ENCODE data around the gene ZNF205. TPM values are rescaled to one million over a fixed set of nuclear protein-coding genes. Genes with fewer than 3 reads are reported as not detected.

The ZNF205 gene
- total and polyA plus RNA-seq, 9 of the 15 experiments (the other 6 are each of a cell fraction or from before 2014, with no cell fraction given): 2.4 to 11.8 (median 5.1) TPM; not detected in 2

DNA sequence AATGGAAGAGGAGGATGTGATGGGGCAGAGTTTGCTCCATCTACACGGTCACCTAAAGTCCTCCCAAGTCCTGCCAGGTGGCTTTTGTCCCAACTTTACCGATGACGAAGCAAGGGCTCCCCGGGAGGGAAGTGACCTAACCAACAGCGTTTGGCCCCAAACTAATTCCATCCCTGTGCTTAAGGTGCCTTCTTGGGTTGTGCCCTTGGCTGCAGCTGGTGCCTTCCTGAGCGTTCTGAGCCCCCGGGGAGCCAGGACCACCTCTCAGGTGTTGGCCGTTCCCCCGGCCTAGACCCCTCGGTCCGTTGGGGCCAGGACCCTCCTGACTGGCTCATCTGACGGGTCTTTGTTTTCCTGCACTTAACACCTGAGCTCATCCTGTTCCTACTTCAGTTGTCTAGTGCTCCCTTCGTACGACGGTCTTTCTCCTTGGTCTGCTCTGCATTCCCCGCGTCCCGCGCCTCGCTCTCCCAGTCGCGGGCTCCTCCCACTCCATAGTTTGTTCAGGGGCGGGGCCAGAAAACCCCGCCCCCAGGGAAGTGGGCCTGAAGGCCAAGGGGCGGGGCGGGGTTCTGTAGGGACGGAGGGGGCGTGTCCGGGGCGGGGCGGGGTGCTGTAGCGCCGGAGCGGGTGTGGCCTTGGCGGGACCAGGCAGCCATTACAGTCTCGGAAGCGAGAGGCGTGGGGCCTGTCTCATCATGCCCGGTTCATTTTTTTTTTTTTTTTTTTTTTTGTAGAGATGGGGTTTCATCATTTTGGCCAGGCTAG lies 12.5 kb upstream of the ZNF205 start (continued):
- TF ChIP-seq, protein P1, sequence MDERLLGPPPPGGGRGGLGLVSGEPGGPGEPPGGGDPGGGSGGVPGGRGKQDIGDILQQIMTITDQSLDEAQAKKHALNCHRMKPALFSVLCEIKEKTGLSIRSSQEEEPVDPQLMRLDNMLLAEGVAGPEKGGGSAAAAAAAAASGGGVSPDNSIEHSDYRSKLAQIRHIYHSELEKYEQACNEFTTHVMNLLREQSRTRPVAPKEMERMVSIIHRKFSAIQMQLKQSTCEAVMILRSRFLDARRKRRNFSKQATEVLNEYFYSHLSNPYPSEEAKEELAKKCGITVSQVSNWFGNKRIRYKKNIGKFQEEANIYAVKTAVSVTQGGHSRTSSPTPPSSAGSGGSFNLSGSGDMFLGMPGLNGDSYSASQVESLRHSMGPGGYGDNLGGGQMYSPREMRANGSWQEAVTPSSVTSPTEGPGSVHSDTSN (CRISPR knock-in tag; IDR thresholded peaks at IDR 0.05; ENCODE audit: low read depth): no peak
- TF ChIP-seq, protein P1 (tag; conservative IDR thresholded peaks at IDR 0.05; ENCODE audit: low read depth): no peak
- TF ChIP-seq ZNF384 (IDR thresholded peaks at IDR 0.05; ENCODE audit: low read depth, low read length): peak; percentile 88
- TF ChIP-seq ZBTB7A (IDR thresholded peaks at IDR 0.05; ENCODE audit: borderline replicate concordance, control insufficient read depth, low read depth, low read length): peak; percentile 49; the same call in 1 of the 2 replicates
- TF ChIP-seq ETV6 (IDR thresholded peaks at IDR 0.05; ENCODE audit: borderline replicate concordance in 1 of 2, low read depth in 2 of 2, low read length in 1 of 2): no peak
- 0 out of 2 replicates have a peak, but pooled peaks have one; percentile 17 for TF ChIP-seq ETV6 (CRISPR knock-in tag; IDR thresholded peaks at IDR 0.05; ENCODE audit: borderline replicate concordance)
- TF ChIP-seq ZFX (CRISPR knock-in tag; IDR thresholded peaks at IDR 0.05): peak; percentile 43; the same call in 1 of the 2 replicates
- TF ChIP-seq, protein P2, sequence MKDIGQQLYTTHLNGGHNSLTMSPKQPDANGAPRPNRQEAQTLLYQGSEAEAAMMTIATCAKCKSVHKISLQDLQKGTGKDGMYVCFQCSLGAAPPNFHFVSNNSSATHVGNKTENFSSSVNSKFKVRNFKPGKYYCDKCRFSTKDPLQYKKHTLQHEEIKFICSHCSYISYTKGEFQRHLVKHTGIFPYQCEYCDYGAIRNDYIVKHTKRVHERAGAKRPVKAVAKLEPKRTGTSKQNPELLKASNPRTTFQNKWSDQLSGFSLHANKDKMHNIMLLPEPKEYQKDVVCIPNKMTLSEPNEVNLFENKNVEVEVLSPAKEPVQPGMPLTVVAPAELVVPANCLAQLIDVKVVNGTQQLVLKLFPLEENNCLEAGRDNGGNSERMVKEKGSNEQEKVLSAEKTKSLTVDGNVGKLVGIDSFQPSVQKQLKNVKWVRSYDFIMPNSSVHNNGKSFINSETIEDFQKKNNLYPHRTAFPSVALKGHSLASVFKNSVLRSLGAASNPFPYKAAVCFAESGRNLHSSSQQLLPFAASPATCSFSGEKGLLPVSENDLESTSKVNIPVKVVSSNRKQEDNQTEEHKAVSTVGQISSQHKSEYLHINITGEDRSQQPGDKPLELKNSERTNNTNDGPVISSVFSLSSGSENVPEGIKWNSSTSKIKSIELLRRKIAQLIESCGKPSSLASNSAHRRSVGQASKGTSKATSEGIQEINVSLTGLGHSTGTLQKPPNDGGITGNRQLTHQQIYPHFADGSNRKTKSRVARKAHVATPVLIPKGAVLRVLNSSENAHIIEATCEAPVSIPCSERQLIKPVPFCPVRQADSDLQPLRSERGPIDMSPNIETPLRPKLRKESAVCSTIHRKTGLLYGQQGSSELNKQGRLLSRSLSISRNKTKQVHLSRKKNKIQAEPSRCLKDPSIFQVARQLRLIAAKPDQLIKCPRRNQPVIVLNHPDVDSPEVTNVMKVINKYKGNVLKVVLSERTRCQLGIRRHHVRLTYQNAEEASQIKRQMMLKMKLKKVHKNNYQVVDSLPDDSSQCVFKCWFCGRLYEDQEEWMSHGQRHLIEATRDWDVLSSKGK (CRISPR knock-in tag; IDR thresholded peaks at IDR 0.05): no peak
- no peak for TF ChIP-seq ETS2 (tag; IDR thresholded peaks at IDR 0.05; ENCODE audit: borderline replicate concordance, poor library complexity, severe bottlenecking)
- TF ChIP-seq TEAD1 (CRISPR knock-in tag; IDR thresholded peaks at IDR 0.05): peak in 1 of 2 experiments; percentile 65; a peak in 1 of 4 replicates
- TF ChIP-seq ZC3H4 (CRISPR knock-in tag; IDR thresholded peaks at IDR 0.05; ENCODE audit: borderline replicate concordance): no peak
- peak; percentile 47; the same call in 1 of the 2 replicates for TF ChIP-seq PHF8 (IDR thresholded peaks at IDR 0.05; ENCODE audit: borderline replicate concordance, low read length)
- TF ChIP-seq, protein P3, sequence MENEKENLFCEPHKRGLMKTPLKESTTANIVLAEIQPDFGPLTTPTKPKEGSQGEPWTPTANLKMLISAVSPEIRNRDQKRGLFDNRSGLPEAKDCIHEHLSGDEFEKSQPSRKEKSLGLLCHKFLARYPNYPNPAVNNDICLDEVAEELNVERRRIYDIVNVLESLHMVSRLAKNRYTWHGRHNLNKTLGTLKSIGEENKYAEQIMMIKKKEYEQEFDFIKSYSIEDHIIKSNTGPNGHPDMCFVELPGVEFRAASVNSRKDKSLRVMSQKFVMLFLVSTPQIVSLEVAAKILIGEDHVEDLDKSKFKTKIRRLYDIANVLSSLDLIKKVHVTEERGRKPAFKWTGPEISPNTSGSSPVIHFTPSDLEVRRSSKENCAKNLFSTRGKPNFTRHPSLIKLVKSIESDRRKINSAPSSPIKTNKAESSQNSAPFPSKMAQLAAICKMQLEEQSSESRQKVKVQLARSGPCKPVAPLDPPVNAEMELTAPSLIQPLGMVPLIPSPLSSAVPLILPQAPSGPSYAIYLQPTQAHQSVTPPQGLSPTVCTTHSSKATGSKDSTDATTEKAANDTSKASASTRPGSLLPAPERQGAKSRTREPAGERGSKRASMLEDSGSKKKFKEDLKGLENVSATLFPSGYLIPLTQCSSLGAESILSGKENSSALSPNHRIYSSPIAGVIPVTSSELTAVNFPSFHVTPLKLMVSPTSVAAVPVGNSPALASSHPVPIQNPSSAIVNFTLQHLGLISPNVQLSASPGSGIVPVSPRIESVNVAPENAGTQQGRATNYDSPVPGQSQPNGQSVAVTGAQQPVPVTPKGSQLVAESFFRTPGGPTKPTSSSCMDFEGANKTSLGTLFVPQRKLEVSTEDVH (IDR thresholded peaks at IDR 0.05; ENCODE audit: low read depth, partially characterized antibody): no peak
- peak; percentile 42 to 91 (median 85) for TF ChIP-seq YY1 (IDR thresholded peaks at IDR 0.05; ENCODE audit: borderline replicate concordance in 1 of 3, control insufficient read depth in 1 of 3, extremely low read depth in 1 of 3, insufficient read depth in 3 of 3, insufficient read length in 1 of 3, insufficient replicate concordance in 2 of 3, low read depth in 1 of 3, low read length in 2 of 3)
- no peak for TF ChIP-seq NR2C2 (CRISPR knock-in tag; IDR thresholded peaks at IDR 0.05)
- 0 out of 2 replicates have a peak, but pooled peaks have one; percentile 43 for TF ChIP-seq NR2C2 (tag; IDR thresholded peaks at IDR 0.05)
